GM23338 (cell line): ENCODE results near the gene RUFY1. TPM values are rescaled to one million over a fixed set of nuclear protein-coding genes. Genes with fewer than 3 reads are reported as not detected.

Source experiments
- ATAC-seq: fragments of 200-7000 bp; cut with Tn5 transposase; 3 replicates; pipeline ENCODE4 v1.9.1; 2020
- DNase-seq: peaks from one replicate; pipeline ENCODE4 v3.0.0-alpha.2; 2015; ENCODE audit warnings: low spot score
- H2AFZ ChIP-seq: fragments of 200-600 bp; sonication (generic); 2 replicates; pipeline ENCODE4 v1.8.0; 2016; ENCODE audit warnings: antibody characterized with exemption, mild to moderate bottlenecking, moderate library complexity
- H3F3A ChIP-seq: fragments of 200-600 bp; sonication (generic); replicated peaks from 2 replicates; pipeline ENCODE4 v1.8.0; 2017; ENCODE audit warnings: antibody characterized with exemption, mixed run types, low read depth
- H3K27ac ChIP-seq: fragments of 200-600 bp; sonication (generic); 2 replicates; pipeline ENCODE4 v1.6.1; 2016; ENCODE audit warnings: low read depth
- H3K27me3 ChIP-seq: fragments of 200-600 bp; sonication (generic); 2 replicates; pipeline ENCODE4 v1.8.0; 2016; ENCODE audit warnings: mild to moderate bottlenecking, mixed run types, moderate library complexity; ENCODE audit not compliant: insufficient read depth
- H3K36me3 ChIP-seq: fragments of 200-600 bp; sonication (generic); 2 replicates; pipeline ENCODE4 v1.8.0; 2016; ENCODE audit warnings: mild to moderate bottlenecking; ENCODE audit not compliant: insufficient read depth
- H3K4me1 ChIP-seq: fragments of 200-600 bp; sonication (generic); 2 replicates; pipeline ENCODE4 v1.8.0; 2016; ENCODE audit warnings: mild to moderate bottlenecking, moderate library complexity; ENCODE audit not compliant: insufficient read depth
- H3K4me2 ChIP-seq: fragments of 200-600 bp; sonication (generic); 2 replicates; pipeline ENCODE4 v1.7.1; 2017; ENCODE audit warnings: mixed run types
- H3K4me3 ChIP-seq: fragments of 200-600 bp; sonication (generic); 2 replicates; pipeline ENCODE4 v1.6.1; 2016; ENCODE audit warnings: mixed run types
- H3K79me2 ChIP-seq: fragments of 200-600 bp; sonication (generic); replicated peaks from 2 replicates; pipeline ENCODE4 v1.8.0; 2017; ENCODE audit warnings: mild to moderate bottlenecking; ENCODE audit not compliant: insufficient read depth
- H3K9me2 ChIP-seq: fragments of 200-600 bp; sonication (generic); 2 replicates; pipeline ENCODE4 v1.8.0; 2017; ENCODE audit not compliant: insufficient read depth
- H4K20me1 ChIP-seq: fragments of 200-600 bp; sonication (generic); replicated peaks from 2 replicates; pipeline ENCODE4 v1.8.0; 2017; ENCODE audit warnings: mild to moderate bottlenecking; ENCODE audit not compliant: insufficient read depth
- H3K27ac Mint-ChIP-seq: 2 replicates; pipeline ENCODE4 v1.8.0; 2020; ENCODE audit warnings: inconsistent platforms, mild to moderate bottlenecking, moderate library complexity, mixed read lengths
- H3K27me3 Mint-ChIP-seq: 3 replicates; pipeline ENCODE4 v1.8.0; 2022; ENCODE audit warnings: low read depth, mild to moderate bottlenecking, moderate library complexity, mixed read lengths, inconsistent platforms; ENCODE audit not compliant: insufficient read depth, poor library complexity
- H3K36me3 Mint-ChIP-seq: 3 replicates; pipeline ENCODE4 v1.8.0; 2021; ENCODE audit warnings: low read depth, mild to moderate bottlenecking, inconsistent platforms, moderate library complexity, mixed read lengths
- H3K4me1 Mint-ChIP-seq: 3 replicates; pipeline ENCODE4 v1.8.0; 2020; ENCODE audit warnings: mild to moderate bottlenecking, inconsistent platforms, mixed read lengths
- H3K4me3 Mint-ChIP-seq: 3 replicates; pipeline ENCODE4 v1.8.0; 2021; ENCODE audit warnings: moderate library complexity, mild to moderate bottlenecking, inconsistent platforms, mixed read lengths
- H3K9me3 Mint-ChIP-seq: 3 replicates; pipeline ENCODE4 v1.8.0; 2020; ENCODE audit warnings: moderate library complexity, mild to moderate bottlenecking, inconsistent platforms, mixed read lengths
- CTCF ChIP-seq, 2 experiments: fragments of 200-600 bp in 1 of 2; sonication (generic) in 1 of 2; conservative IDR thresholded peaks; 2 replicates each; pipeline versions ENCODE4 v1.5.1 to v1.6.1; 2016 to 2017; ENCODE audit warnings: antibody characterized with exemption in 2 of 2, low read depth in 2 of 2, mild to moderate bottlenecking in 2 of 2, moderate library complexity in 1 of 2
- ETS1 ChIP-seq: IDR thresholded peaks from 2 replicates; pipeline ENCODE4 v1.6.1; 2016; ENCODE audit warnings: antibody characterized with exemption
- EZH2 ChIP-seq: fragments of 200-600 bp; sonication (generic); IDR thresholded peaks from one replicate; pipeline ENCODE4 v1.8.0; 2017; ENCODE audit warnings: antibody characterized with exemption, mild to moderate bottlenecking, low read depth; ENCODE audit not compliant: unreplicated experiment
- JUNB ChIP-seq: IDR thresholded peaks from one replicate; pipeline ENCODE4 v1.6.1; 2016; ENCODE audit warnings: antibody characterized with exemption; ENCODE audit not compliant: unreplicated experiment
- STAT1 ChIP-seq: IDR thresholded peaks from one replicate; pipeline ENCODE4 v1.6.1; 2016; ENCODE audit warnings: antibody characterized with exemption; ENCODE audit not compliant: unreplicated experiment
- ZNF114 ChIP-seq: fragments of 250-450 bp; sonication (Bioruptor Pico); IDR thresholded peaks from 2 replicates; pipeline ENCODE4 v1.5.0; 2020; ENCODE audit warnings: mild to moderate bottlenecking, moderate library complexity
- ZNF462 ChIP-seq: fragments of 250-450 bp; sonication (Bioruptor Pico); IDR thresholded peaks from 2 replicates; pipeline ENCODE4 v1.5.0; 2020; ENCODE audit warnings: mild to moderate bottlenecking, moderate library complexity
- polyA plus RNA-seq: library from polyadenylated mRNA; unstranded; fragments of >200 nt; fragmentation: Nextera tagmentation; extraction: Ambion mirVana; gene quantifications from 2 replicates; pipeline ENCODE4 v1.2.1, GENCODE V29; 2016
- total RNA-seq: library from RNA; depleted of rRNA; stranded (reverse); fragments of >200 nt; shearing (Covaris generic); gene quantifications from 2 replicates; pipeline ENCODE4 v1.2.3, GENCODE V29; 2014

RUFY1 gene
- total and polyA plus RNA-seq, 2 experiments from 2014 or later = 25.3 to 31.6 TPM

- no peak for TF ChIP-seq ZNF462 (CRISPR knock-in tag)
- no peak for TF ChIP-seq EZH2
- TF ChIP-seq STAT1 = no peak
Observed at GRCh38 chr5:179533024-179533423, 17.3 kb upstream of the RUFY1 start (continued).

GRCh38 chr5:179533907-179534306 is 16.4 kb upstream of the RUFY1 start:
- ATAC-seq = no peak
- Mint-ChIP-seq H3K4me3 (no peak overlapping the region), H3K27ac (no peak overlapping the region), H3K9me3 (no peaks in the 10 kb centered on the region), H3K4me1 (no peaks in the 10 kb centered on the region; the same call in 2 of the 3 replicates), H3K27me3 (peaks cover 10% of the 10 kb centered on the region), H3K36me3 (no peaks in the 10 kb centered on the region)
- Histone ChIP-seq H3K4me1 (peaks cover 11% of the 10 kb centered on the region), H3K27me3 (no peaks in the 10 kb centered on the region), H3K27ac (no peak overlapping the region), H3K9me2 (0 out of 2 replicates have a peak, but pooled peaks cover 1% of the 10 kb centered on the region), H3K4me3 (no peak overlapping the region), H3K4me2 (no peak overlapping the region), H2AFZ (no peak overlapping the region), H3K79me2 (no peaks in the 10 kb centered on the region), H3F3A (peaks cover 6% of the 10 kb centered on the region), H4K20me1 (no peaks in the 10 kb centered on the region), H3K36me3 (no peaks in the 10 kb centered on the region)
- no peak for TF ChIP-seq ZNF114 (CRISPR knock-in tag)
- TF ChIP-seq EZH2 = no peak
- no peak for TF ChIP-seq JUNB
- no peak for TF ChIP-seq ETS1
- TF ChIP-seq CTCF (conservative IDR thresholded peaks at IDR 0.05; ENCODE audit: low read depth in 2 of 2) = no peak
- TF ChIP-seq STAT1 = no peak
- DNase-seq = no peak
